GM21529 (cell line): ENCODE results near the gene PAFAH1B2.
"Not testable (repeated sequence)": the region's sequence is repeated elsewhere in the genome, so short reads cannot be mapped to it uniquely, and the experiment has no call there.

Source experiments
- ATAC-seq: cut with Tn5 transposase; IDR thresholded peaks from one replicate; pipeline ENCODE4 v1.9.1; 2021; ENCODE audit not compliant: unreplicated experiment

The PAFAH1B2 gene

DNA sequence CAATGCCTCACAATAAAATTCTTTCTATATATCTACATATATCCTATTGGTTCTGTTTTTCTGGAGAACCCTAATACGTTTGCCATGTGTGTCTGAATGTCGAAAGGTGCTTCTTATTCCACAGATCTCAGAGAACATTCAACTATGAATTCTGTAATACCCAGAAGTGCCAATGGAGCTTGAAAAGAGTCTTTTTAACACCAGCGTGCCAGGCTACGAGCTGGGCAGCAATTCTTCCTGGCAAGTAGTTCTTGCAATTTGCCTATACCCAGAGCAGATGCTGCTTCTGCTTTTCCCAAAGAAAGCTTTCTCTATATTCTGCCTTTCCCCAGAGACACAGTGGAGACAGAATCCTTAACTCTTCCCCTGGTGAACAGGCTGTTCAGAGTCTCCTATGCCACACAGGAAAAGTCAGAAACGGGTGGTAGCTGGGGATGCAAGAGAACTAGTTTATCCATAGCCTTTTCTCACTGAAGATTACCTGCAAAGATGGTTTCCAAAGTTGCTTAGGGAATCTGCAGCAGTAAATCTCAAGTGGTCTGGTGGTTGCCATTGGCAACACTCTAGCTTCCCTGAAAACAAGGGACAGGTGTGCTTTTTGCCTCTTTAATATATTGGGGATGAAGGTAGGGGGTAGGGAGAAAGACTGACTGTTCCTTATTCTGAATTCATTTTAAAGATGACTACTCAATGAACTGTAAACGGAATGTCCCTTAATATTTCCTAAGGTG is 16.8 kb upstream of the PAFAH1B2 start:
- no peak for ATAC-seq

DNA sequence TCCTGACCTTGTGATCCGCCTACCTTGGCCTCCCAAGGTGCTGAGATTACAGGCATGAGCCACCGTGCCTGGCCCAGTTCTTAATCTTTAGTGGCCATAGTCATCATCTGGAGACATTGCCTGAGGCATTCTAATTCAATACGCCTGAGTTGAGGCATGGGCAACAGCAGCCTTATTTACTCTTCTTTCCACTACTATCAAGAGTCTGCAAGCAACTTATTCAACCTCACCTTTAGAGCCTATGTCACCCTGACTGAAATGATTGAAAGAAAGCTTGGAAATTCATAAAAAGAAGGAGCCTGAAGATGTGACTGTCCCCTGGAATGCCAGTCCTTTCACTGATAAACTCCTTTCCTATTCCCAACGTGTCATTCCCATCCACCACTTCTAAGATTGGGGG is 15.8 kb upstream of the PAFAH1B2 start:
- ATAC-seq: no peak

DNA sequence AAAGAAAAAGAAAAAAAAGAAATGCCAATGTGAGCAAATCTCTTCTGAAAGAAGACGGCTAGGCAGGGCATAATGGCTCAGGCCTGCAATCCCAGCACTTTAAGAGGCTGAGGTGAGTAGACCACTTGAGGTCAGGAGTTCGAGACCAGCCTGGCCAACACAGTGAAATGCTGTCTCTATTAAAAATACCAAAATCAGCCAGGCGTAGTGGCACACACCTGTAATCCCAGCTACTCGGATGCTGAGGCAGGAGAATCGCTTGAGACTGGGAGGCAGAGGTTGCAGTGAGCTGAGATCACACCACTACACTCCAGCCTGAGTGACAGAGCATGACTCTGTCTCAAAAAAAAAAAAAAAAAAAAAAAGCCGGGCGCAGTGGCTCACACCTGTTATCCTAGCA is 13.7 kb upstream of the PAFAH1B2 start:
- not testable (repeated sequence) for ATAC-seq

DNA sequence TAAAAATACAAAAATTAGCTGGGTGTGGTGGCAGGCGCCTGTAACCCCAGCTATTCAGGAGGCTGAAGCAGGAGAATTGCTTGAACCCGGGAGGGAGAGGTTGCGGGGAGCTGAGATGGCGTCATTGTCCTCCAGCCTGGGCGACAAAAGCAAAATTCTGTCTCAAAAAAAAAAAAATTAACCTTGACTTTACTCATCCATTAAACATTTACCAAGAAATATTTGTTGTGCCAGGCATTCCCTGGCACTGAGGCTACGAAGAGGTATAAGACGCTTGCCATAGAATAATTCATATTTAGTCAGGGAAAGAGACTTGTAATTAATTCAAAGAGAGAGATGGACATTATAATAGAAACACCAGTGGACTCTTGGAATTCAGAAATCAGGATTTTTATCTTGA is 13.2 kb upstream of the PAFAH1B2 start:
- ATAC-seq: no peak

DNA sequence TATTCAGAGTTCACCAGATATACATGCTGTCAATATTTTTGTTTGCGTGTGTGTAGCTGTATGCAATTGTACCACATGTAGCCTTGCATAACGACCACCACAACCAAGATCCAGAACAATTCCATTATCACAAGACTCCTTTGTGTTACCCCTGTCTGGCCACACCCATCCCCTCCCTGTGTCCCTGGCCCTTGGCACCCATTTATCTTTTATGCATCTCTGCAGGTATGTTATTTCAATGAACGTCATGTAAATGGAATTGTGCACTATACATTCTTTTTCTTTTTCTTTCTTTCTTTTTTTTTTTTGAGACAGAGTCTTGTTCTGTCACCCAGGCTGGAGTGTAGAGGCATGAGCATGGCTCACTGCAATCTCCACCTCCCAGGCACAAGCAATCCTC is 9.7 kb upstream of the PAFAH1B2 start:
- ATAC-seq: no peak

DNA sequence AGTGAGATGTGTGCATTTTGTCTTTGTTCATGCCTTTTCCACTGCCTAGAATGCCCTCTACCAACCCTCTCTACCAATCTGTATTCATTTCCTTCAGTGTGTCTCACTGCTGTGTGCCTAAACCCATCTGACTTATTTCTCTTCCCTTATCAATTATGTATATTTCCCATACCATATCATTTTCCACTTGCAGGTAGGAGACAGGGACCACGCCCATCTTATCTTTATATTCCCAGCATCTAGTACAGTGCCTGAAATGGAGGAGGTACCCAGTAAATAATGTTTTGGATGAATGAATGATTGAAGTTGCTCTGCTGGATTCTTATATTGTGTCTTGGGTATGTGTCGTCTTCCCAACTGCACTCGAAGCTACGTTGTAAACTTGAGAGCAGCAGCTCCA is 9.1 kb upstream of the PAFAH1B2 start:
- ATAC-seq: not testable (repeated sequence)

DNA sequence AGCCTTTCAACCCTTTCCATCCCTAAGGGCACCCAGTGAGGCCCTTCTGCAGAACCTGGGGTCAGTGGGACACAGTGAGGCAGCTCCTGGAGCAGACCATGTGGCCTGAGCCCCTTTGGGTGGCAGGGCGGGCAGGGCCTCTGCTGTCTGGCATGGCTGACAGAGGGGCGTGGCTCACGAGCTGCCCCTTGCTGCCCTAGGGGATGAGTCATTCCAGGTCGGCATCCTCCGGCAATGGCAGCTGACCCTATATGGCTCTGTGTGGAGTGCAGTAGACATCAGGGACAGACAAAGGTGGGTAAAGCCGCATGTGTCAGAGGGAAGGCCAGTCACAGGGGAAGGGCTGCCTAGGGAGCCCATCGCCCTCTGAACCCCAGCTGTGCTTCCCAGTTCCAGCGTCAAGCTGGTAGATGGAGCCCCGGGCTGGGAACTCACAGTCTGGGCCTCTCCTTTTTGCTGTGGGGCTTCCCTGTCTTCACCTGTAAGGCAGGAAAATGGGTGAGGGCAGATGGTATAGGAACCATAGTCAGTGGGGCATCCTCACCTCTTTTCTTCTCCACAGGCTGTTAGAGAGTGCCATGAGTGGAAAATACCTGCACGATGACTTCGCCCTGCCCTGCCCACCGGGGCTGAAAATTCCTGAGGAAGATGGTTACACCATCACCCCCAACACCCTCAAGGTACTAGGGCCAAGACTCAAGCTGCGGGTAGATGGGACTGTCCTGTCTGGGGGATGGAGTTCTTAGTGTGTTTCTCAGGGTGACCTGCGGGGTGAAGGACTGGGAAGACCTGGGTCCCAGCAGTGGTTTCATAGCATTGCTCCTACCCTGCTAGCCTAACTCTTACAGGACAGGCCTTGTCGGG is 6.6 kb upstream of the PAFAH1B2 start:
- not testable (repeated sequence) for ATAC-seq

DNA sequence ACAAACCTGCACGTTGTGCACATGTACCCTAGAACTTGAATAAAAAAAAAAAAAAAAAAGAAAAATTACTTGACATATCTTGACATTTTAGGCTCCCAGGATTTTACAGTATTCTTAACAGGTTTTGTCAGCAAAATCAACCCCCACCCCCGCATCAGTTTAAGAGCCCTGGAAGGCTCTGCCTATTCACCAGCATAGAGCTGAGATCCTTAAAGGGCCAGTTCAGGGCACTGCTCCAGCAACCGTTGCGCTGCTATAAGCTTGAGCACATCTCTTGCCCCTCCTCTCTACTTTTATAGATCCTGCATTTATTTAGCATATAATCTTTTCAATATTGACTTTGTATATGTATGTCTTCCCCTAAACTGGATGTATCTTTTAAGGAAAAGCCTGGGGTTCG is 697 bp upstream of the PAFAH1B2 start:
- no peak for ATAC-seq

DNA sequence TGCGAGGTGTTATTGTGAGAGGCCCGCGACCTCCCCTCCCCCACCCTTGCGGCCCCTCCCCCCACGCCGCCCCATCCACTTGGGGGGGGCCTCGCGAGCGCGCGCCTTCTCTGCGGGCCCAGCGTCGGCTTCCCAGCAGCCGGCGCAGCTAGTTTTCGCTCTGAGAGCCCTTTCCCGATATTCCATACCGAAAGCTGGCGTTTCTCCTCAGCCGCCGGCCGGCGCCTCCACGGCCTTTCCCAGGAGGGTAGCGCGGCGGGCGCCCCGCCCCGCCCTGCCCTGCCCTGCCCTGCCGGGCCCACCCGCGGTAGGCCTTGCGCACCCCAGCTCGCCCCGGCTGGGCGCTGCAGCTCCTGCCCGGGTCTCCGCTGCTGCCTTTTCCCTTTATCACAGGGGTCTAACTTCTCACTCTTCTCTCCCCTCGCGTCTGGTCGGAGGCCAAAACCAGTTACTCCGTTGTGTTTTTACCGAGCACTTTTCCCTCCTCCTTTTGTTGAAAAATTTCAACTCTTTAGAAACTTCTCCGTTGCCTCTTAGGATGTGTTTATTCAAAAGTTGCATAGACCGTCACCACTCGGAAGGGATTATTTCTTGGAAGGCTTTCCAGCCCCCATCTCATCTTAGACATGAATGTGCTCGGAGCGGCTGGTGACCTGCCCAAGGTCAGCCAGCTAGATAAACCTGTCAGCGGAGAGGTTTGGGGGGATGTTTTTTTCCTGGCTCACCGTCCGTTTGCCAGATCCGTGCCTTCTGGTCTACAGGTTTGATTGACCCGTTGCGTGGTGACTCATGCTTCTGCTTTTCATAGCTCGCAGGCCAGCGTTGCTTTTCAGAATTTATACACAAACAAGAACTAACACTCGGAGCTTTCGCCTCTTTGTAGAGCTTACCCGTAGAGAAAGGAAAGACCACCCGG is 648 bp downstream of the PAFAH1B2 start:
- peak; percentile 43 for ATAC-seq

DNA sequence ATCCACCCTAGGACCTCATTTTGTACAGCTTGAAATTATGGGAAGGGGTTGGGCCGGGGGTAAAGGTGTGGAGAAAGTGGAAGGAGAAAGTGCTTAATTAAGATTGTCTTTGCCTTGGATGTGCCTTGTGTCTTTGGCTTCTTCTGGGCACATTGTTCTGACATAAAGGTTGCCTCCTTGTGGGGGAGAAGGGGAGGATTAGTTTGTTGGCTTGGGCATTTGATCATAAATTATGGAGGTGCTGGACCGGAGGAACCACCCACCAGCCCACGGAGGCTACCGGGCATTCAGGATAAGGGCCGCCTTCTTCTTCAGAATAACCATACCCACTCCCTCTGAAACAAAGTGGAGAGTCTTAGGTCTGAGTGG is 1.3 kb downstream of the PAFAH1B2 start:
- no peak for ATAC-seq

DNA sequence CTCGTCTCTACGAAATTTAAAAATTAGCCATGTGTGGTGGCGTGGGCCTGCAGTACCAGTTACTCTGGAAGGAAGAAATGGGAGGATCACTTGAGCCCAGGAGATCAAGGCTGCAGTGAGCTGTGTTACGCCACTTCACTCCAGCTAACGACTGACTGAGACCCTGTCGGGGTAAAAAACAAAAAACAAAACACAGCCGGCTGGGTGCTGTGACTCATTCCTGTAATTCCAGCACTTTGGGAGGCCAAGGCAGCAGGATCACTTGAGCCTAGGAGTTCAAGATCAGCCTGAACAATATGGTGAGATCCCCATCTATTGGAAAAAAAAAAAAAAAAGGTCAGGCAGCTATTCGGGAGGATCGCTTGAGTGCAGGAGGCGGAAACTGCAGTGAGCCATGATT is 2.4 kb downstream of the PAFAH1B2 start:
- no peak for ATAC-seq

DNA sequence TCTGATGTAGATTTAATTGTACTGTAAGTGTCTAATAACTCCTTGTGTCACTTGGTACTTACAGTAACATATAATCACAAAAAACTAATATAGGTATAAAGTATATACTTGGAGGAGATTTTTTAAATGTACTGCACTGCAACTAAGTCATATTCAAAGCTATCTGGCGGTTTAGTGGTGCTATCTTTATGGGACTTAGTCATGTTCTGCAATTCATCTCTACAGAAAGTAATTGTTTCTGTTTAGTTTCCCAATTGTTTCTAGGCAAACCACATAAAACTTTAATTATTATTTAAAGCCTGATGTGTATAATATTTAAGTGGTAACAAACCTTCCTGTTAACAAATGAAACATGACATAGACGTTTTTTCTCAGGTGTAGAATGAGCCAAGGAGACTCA is 8.0 kb downstream of the PAFAH1B2 start:
- ATAC-seq: no peak

DNA sequence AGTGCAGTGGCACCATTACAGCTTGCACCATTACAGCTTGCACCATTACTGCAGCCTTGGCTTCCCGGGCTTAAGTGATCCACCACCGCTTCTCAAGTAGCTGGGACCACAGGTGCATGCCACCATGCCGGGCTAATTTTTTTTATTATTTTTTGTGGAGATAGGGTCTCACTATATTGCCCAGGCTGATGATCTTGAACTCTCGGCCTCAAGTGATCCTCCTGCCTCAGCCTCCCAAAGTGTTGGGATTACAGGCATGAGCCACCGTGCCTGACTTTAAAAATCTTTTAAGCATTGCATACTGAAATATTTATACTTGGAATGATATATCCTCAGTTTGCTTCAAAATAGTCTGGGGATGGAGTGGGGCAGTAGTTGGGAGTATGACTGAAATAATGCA is 10.4 kb downstream of the PAFAH1B2 start:
- ATAC-seq: no peak

DNA sequence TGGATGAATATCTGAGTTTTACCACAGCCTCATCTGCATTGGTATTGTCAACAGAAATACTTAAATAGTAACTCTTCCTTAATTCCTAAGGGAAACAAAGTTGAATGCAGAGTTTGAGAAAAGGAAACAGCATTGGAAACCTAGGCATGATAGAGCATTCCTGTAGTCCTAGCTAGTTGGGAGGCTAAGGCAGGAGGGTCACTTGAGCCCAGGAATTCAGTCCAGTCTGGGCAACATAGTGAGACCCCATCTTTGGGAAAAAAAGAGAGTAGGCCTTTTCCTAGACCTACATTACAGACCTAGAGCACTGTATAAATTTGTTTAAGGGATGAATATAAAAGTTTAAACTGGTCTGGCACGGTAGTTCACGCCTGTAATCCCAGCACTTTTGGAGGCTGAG is 13.4 kb downstream of the PAFAH1B2 start:
- no peak for ATAC-seq

DNA sequence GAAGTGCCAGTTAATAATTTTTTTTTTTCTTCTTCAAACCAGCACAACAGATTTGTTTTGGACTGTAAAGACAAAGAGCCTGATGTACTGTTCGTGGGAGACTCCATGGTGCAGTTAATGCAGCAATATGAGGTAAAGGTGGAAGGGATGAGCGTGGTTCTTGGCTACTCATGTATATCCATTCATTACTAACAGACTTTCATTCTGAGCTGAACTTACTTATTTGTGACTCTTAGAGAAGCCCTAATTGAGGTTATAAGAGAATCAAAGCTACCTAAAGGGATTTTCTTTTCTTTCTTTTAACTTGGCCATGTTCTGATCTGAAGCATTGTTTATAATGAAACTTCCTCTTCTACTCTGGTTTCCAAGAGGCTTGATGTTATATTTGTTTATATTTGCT is 15.8 kb downstream of the PAFAH1B2 start:
- no peak for ATAC-seq

DNA sequence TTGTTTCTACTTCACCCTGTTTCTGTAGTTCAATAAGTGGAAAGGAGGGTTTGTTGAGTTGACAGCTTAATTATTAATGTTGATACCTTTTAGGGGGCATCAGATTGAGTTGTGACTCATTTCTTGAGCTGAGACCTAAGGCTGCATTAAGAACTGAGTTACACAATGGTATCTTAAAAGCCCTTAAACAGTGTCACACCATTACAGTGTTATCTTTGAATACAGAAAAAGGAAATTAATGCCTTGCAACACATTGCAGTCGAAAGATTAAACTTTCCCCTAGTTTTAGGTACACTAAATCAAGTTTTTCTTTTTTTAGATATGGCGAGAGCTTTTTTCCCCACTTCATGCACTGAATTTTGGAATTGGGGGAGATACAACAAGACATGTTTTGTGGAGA is 16.7 kb downstream of the PAFAH1B2 start:
- no peak for ATAC-seq

DNA sequence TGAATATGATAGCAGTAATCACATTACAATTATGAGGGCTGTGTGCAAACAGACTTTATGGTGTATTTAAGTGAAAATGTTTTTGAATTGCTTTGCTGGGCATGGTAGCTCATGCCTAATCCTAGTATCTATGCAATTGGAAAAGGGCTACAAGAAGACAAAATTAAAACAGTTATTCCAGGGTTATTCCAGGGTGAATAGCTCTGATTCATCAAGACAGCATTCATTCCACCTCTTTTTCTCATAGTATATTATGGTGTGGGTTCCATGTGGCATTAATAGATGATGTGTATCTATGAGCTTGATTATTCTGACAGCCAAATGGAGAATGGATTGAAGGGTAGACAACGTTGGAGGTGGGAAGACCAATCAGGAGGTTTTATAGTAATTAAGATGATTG is 22.4 kb downstream of the PAFAH1B2 start:
- ATAC-seq: no peak

DNA sequence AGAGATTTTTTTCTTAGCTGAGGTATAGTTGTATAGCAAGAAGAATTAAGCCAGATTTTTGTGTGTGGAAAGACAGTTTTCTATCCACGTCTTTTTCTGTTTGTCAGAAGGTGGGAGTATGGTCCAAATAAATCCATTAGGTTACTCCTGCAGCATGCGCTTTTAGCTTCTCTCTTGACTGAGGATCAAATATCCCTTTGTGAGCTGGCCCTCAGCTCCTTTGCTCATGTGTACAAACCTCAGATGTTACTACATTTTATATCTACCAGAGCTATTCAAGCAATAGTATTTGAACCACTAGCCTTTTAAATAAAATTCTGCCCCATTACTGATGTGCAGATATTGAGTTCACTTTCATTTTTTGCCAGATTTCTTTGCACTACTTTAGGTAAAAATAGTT is 25.6 kb downstream of the PAFAH1B2 start:
- ATAC-seq: no peak

DNA sequence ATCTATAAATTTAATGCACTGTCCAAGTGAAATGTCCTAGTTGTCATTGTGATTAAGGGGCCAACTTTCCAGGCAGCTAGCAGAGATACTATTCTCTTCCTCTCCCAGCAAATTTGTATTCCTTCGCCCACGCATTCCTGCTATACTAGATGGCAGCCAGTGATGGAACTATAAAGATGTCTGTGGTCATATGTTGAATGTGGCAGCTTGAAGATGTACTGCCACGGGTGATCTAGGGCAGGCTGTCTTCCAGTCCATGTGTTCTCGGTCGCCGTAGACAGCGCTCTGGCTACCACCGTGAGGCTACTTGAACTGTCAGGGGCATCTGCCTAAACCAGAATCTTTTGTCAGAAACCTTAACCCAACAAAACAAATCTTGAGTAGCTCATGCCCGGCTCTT is 26.1 kb downstream of the PAFAH1B2 start:
- no peak for ATAC-seq

DNA sequence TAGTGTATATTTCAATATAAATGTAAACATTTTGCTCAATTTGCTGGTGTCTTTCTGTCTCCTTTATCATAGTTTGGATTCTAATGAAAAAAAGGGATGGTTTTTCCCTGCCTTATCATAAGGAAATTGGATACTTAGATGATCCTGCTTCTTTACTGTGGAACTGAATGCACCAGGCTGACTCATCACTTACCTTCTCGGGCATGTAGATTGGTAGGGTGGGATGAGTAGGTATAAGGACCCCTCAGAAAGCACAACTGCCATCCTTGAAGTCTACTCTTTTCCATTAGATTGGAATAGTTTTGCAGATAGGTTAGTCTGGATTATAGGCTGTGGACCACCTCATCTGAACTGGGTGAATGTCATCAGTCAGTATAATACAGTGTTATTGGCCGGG is 26.9 kb downstream of the PAFAH1B2 start:
- no peak for ATAC-seq

DNA sequence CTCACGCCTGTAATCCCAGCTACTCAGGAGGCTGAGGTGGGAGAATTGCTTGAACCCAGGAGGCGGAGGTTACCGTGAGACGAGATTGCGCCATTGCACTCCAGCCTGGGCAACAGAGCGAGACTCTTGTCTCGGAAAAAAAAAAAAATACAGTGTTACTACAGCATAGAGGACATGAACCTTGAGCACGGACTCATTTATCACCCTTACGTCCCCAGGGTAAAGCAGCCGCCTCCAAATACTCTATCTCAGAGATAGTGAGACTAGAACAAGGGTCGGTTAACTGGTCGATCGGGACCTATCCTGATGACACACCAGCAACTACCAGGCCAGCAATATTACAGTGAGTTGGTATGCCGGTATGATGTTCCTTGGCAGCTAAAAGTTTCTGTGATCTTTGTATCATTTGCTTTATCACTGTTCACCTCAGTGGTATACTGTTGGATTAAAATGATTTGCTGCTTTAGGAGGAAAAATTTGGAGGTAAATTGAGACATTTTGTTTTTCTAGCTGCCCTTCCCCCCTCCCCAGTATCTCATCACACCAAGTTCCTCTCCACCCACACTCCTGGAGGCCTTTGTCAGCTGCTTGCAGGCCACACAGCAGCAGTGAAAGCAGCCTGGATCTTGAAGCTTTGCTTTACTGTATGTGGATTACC is 27.4 kb downstream of the PAFAH1B2 start:
- no peak for ATAC-seq
